ENCODE data around the gene LMNTD2.
A peak's percentile ranks its signal among the peaks of the same experiment; 100 is the strongest.

Gene LMNTD2

DNA sequence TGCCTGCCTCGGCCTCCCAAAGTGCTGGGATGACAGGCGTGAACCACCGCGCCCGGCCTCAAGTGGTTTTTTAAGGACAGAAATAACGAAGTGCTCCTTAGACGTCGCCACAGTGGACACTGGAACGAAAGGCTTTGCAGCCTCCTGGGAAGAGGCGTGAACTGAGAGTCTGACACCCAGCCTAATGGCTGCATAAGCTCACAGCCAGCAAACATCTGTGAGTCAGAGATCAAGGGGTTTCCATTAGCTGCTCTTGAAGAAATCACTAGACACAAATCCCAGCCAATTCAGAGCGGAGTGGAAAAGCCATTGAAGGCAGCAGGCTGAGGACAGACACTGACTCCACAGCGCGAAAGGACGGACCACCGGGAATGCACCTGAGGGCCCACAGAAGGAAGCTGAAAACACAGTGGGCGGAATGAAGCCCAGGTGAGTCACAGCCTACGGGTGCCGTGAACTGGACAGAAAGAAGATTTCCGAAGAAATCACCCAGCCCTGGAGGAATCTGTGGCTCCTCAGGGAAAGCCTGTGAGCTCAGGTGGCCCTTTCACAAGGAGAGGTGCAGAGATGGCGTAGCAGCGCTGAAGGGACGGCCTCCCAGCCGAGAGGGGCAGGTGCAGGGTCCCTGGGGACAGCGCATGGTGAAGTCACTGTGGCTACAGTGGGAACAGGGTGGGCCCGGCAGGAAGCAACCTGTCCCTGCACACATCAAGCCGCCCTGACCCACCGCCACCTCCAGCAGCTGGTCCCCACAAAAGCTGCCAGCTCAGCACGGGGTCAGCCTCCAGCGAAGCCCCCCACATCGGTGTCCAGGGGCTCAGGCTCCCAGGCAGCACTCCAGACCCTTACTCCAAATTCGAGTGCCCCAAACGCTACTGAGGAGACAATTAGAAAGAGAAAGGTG lies 11.6 kb downstream of the LMNTD2 start:
- no peak for DNase-seq (ENCODE audit: insufficient read length)
- TF ChIP-seq POLR2A (IDR thresholded peaks at IDR 0.05; ENCODE audit: low read depth, low read length): no peak
- TF ChIP-seq TAF1 (IDR thresholded peaks at IDR 0.05; ENCODE audit: borderline replicate concordance, low read depth, low read length): no peak
- no peak for TF ChIP-seq POLR2AphosphoS5 (IDR thresholded peaks at IDR 0.05; ENCODE audit: low read depth, low read length)
- FAIRE-seq: no peak

DNA sequence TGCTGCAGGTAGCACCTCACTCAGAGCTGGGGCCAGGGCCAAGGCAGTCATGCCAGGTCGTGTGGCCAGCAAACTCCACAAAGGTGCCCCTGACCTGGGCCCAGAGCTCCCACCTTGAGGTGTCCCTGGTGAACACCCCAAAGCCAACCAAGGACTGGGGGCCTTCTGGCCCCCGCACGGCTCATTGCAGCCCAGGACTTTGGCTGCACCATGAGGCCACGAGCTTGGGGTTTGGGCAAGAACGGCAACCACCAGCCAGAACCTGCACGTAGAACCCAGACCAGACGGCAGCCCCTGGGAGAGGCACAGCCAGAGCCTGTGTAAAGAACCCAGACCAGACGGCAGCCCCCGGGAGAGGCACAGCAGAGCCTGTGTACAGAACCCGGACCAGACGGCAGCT lies 15.4 kb downstream of the LMNTD2 start:
- no peak for TF ChIP-seq TAF1 (IDR thresholded peaks at IDR 0.05; ENCODE audit: borderline replicate concordance, low read depth, low read length)
- no peak for TF ChIP-seq POLR2AphosphoS5 (IDR thresholded peaks at IDR 0.05; ENCODE audit: low read depth, low read length)
- no peak for TF ChIP-seq POLR2A (IDR thresholded peaks at IDR 0.05; ENCODE audit: low read depth, low read length)
- FAIRE-seq: no peak
- no peak for DNase-seq (ENCODE audit: insufficient read length)

DNA sequence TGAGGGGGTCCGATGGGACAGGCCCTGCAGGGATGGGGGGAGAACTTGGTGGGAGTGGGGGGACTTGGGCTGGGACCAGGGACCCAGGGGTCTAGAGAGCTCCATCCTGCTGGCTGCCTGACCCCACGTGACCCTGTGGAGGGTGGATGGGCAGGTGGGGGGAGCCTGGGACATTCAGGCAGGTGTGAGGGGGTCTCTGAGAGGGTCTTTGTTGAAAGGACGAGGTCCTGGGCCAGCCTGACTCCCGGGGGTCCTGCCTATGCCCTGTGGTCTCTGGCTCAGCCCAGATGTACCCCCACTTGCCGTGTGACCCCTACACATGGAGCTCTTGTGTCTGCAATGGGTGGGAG lies 15.7 kb downstream of the LMNTD2 start:
- DNase-seq (ENCODE audit: insufficient read length): no peak
- no peak for FAIRE-seq
- no peak for TF ChIP-seq POLR2A (IDR thresholded peaks at IDR 0.05; ENCODE audit: low read depth, low read length)
- TF ChIP-seq TAF1 (IDR thresholded peaks at IDR 0.05; ENCODE audit: borderline replicate concordance, low read depth, low read length): no peak
- TF ChIP-seq POLR2AphosphoS5 (IDR thresholded peaks at IDR 0.05; ENCODE audit: low read depth, low read length): no peak

DNA sequence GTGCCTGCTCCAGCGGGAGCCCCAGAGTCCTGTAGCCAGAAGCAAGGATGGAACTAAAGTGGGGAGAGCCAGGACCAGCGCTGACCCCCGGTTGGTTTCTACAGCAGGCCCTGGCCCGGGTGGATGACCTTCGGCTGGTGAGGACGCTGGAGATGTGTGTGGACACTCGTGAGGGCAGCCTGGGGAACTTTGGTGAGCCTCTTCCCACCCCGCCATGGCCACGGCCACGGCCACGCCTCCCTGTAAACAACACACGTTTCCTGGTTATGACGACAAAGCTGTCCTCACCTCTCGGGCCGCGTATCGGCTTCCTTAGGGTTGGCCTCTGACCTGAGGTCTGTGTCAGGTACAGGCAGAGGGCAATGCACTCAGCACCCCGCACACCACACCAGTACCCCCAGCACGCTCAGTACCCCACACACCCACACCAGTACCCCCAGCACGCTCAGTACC lies 19.1 kb downstream of the LMNTD2 start:
- TF ChIP-seq POLR2AphosphoS5 (IDR thresholded peaks at IDR 0.05; ENCODE audit: low read depth, low read length): no peak
- TF ChIP-seq TAF1 (IDR thresholded peaks at IDR 0.05; ENCODE audit: borderline replicate concordance, low read depth, low read length): no peak
- TF ChIP-seq POLR2A (IDR thresholded peaks at IDR 0.05; ENCODE audit: low read depth, low read length): no peak
- no peak for DNase-seq (ENCODE audit: insufficient read length)

DNA sequence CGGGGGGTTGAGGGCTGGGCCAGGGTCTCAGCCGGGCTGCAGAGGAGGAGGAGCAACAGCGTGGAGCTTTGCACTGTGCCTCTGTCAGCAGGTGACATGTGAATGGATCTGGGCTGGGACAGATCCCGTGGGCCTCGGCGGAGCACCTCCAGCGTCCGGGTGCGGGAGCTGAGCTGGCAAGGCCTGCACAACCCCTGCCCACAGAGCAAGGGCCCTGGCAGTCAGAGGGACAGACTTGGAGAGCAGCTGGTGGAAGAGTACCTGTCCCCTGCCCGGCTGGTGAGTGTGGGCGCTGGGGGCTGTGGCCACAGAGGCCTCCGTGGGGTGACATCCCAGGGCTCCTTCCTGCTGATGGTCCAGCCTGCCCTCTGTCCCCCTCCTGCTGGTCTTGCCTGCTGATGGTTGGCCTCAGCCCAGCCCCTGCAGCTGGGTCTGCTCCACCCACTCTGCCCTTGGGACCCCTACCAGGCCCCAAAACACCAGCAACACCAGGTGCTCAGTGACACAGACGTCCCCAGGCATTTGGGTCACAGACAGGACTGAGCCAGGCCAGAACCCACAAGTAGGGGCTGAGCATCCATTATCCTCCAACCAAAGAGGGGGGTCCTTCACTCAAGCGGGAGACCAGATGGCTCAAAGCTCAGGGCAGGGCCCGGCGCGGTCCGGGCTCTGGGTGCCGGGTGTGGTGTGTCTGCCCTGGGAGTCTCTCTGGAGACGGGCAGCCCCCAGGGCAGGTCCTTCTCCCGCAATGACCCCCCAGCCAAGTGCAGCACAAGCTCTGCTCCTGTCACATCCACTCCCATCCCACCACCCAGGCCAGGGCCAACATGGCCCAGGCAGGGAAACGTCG lies 19.7 kb downstream of the LMNTD2 start:
- no peak for TF ChIP-seq POLR2AphosphoS5 (IDR thresholded peaks at IDR 0.05; ENCODE audit: low read depth, low read length)
- TF ChIP-seq TAF1 (IDR thresholded peaks at IDR 0.05; ENCODE audit: borderline replicate concordance, low read depth, low read length): no peak
- TF ChIP-seq POLR2A (IDR thresholded peaks at IDR 0.05; ENCODE audit: low read depth, low read length): no peak
- DNase-seq (ENCODE audit: insufficient read length) (no peak), FAIRE-seq (no peak)

More for the DNA sequence above, 19.1 kb downstream of the LMNTD2 start:
- no peak for FAIRE-seq

DNA sequence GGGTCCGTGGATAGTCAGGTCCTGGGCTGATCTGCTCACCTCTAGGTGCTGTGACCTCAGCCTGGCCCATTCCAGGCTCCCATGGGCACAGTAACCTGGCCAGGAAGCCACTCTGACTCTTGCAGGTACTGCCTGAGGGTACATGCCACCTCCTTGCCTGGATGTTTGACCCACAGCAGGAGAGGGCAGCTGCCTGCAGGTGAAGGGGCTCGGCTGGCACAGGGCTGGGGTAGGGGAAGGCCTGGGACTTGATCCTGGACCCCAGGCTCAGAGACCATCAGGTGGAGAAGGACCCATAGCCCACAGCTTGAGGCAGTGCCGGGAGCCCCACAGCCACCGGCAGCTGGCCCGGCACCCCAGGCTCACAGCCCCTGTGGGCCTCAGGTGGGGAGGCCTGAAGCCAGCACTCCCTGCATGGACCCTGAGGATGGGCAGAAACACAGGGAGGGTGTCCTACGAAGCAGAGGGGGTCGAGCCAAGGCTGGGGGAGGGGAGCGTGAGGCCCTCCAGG lies 20.5 kb downstream of the LMNTD2 start:
- no peak for DNase-seq (ENCODE audit: insufficient read length)
- TF ChIP-seq POLR2A (IDR thresholded peaks at IDR 0.05; ENCODE audit: low read depth, low read length) (no peak), POLR2AphosphoS5 (IDR thresholded peaks at IDR 0.05; ENCODE audit: low read depth, low read length) (no peak), TAF1 (IDR thresholded peaks at IDR 0.05; ENCODE audit: borderline replicate concordance, low read depth, low read length) (no peak)
- no peak for FAIRE-seq

DNA sequence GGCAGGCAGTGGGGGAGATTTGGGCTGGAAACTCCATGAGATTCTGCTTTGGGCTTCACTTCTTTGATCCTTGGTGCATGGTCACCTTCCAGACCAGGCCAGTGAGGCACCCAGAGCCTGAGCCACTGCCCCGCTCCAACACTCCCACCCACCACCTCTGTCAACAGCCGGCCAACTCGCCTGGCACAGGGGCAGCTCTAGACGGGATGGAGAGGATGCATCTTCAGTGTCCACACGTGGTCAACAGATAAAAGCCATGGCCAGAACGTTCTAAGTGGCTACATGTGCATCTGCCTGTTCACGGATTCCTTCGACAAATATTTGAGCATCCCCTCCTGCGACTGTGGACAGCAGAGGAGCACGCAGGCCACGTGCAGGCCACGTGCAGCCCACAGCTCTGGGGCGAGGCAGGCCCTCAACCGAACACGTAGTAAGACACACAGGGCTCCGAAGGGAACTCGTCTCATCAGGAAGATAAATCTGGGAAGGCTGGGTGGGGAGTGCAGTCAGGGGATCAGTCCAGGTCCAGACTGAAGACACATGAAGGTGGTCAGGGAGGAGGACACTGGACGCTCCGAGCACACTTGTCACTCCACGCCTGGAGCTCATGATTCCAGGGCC lies 22.0 kb downstream of the LMNTD2 start:
- no peak for FAIRE-seq
- TF ChIP-seq TAF1 (IDR thresholded peaks at IDR 0.05; ENCODE audit: borderline replicate concordance, low read depth, low read length): no peak
- no peak for TF ChIP-seq POLR2A (IDR thresholded peaks at IDR 0.05; ENCODE audit: low read depth, low read length)
- TF ChIP-seq POLR2AphosphoS5 (IDR thresholded peaks at IDR 0.05; ENCODE audit: low read depth, low read length): no peak
- DNase-seq (ENCODE audit: insufficient read length): no peak

DNA sequence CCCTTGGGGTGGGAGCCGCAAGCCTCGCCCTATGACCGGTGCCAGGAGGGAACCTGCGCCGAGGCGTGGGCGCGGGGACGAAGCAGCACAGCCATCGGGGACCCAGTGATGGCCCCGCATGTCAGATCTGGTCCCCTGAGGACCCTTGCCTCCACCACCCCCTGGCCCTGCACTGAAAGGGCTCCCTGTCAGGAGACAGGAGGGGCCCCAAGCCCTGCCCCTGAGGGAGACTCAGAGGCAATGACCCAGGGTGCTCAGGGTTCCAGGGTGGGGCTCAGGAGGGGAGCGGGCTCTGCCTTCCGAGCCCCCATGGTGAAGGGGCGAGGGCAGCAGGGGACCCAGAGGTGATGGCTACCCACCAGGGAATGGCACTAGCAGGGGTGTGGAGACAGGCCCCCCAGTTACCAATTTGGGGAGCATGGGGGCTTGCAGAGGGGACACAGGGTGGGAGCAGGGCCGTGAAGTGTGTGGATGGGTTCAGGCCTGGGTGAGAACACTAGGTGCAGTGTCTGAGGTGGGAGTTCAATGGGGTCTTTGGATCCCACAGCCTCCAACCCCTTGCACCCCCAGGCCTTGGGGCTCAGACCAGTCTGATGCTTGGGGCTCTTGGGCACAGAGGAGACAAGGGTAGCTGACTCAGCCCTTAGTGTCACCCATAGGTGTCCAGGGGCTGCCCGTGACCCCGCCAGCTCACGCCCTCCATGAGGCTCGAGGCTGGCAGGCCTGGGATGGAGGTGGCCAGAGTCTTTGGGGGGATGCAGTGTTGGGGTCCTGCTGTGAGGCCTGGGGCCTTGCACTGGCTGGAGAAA lies 22.7 kb downstream of the LMNTD2 start:
- DNase-seq (ENCODE audit: insufficient read length): no peak
- peak; percentile 27 for FAIRE-seq
- TF ChIP-seq TAF1 (IDR thresholded peaks at IDR 0.05; ENCODE audit: borderline replicate concordance, low read depth, low read length) (no peak), POLR2A (IDR thresholded peaks at IDR 0.05; ENCODE audit: low read depth, low read length) (no peak), POLR2AphosphoS5 (IDR thresholded peaks at IDR 0.05; ENCODE audit: low read depth, low read length) (no peak)

DNA sequence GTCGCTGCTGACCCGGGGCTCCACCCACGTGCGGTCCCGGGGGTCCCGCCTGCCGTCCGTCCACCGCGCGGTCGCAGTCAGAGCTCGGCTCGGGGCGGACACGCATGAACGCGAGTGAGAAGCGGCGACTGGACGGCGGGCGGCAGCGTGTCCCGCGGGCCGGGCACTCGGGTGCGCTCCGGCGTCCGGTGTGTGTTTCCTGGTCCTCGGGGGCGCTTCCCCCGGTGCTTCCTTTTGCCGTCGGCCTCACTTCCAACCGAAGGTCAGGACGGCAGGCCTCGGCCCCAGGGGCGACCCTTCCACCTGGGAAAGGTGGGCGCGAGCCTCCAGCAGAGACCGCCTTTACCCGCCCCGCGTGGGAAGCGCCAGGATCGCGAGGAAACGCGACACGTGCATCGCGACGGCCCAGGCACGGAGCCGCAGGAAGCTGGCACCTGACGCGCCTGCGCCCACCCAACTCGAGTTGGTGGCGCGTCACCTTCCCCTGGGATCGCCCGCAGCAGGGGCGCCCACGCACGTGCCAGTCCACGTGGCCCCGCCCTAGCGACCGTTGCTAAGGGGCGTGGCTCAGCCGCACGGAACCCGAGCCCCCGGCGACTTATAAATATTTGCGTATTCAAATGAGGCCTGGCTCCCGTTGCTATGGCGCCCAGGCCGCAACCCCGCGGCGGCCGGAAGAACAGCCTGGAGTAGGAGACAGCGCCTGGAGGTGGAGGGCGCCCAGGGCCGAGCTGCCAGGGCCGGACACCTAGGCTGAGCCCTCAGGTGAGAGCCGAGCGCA lies 23.5 kb downstream of the LMNTD2 start, which contains the start of gene LRRC56:
Gene LRRC56 (plus strand): TSS at position 687 of the 781 bp plus-strand sequence. CDS start 3,158 bp downstream, outside the sequence.
- DNase-seq (ENCODE audit: insufficient read length) (peak; percentile 99), FAIRE-seq (no peak)
- TF ChIP-seq POLR2AphosphoS5 (IDR thresholded peaks at IDR 0.05; ENCODE audit: low read depth, low read length) (no peak), TAF1 (IDR thresholded peaks at IDR 0.05; ENCODE audit: borderline replicate concordance, low read depth, low read length) (no peak), POLR2A (IDR thresholded peaks at IDR 0.05; ENCODE audit: low read depth, low read length) (peak; percentile 16; the same call in 1 of the 2 replicates)
